NCI-H1417 treated with DMSO at 0.1 percent for 48 hours (cell line): ENCODE data around the gene JARID2.

Experiments
- DNase-seq: peaks from one replicate; lab custom pipeline; 2025; lab: John Stamatoyannopoulos, UW

Gene JARID2

GRCh38 chr6:15335916-15336315, 90.0 kb downstream of the JARID2 start:
- no peak for DNase-seq

DNA sequence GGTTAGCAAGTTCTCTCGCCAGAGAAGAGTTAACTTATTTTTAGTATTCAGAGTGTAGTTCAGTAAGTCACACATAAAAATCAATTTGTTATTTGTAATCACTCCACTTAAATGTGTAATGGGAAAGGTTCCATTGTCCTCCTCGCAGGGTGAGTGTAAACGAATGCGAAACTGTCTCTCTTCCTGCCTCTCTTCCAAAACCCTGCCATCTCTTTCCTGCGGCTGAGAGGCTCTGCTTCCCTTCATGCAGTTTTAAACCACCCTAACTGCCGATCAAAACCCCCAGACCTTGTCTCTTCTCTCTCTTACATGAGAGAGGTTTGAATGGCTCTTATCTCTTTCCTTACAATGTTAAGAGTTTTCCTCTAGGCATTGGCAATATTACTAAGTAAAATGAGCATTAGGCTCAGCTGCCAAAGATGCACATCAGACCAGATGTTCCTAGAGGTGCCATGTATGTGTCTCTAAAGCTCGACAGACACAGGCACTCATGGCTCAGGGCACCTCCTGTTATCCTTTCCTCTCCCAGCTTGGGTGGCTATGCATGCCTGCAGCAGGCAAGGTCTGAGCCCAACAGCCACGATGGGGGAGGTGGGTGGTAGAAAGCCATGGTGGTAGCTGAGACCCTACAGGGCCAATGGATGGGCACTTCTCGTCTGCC, 91.2 kb downstream of the JARID2 start:
- no peak for DNase-seq

DNA sequence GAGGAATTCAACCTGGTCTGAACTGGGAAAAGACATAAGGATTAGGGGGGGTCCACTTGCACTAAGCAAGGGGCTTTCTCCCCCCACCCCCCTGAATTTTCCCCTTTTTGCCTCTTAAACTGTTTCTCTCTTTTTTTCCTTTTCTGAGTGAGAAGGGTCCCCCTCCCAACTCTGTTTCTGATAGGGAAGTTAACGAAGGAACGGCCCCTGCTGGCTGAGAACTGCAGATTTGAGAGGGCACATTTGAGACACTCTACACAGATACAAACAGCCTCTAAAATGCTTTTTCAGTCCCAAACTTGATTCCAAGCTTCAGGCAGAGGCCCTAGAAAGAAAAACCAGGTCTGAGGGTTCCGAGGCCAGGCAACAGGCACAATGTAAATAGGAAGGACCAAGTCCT, 91.7 kb downstream of the JARID2 start:
- no peak for DNase-seq

GRCh38 chr6:15338476-15338875, 92.6 kb downstream of the JARID2 start:
- no peak for DNase-seq

DNA sequence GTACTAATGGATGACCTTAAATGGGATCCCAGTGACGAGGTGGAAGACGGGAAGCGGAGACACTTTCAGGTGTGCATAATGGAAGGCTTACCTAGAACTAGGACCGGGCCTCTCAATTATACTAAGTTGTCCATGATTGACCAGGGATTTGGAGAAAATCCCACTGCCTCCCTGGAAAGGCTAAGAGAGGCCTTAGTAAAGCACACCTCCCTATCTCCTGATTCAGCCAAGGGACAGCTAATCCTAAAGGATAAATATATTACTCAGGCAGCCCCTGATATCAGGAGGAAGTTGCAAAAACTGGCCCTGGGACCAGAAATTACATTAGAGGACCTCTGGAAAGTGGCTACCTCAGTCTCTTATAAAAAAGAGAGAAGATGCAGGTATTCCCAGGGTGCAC, 93.2 kb downstream of the JARID2 start:
- no peak for DNase-seq

DNA sequence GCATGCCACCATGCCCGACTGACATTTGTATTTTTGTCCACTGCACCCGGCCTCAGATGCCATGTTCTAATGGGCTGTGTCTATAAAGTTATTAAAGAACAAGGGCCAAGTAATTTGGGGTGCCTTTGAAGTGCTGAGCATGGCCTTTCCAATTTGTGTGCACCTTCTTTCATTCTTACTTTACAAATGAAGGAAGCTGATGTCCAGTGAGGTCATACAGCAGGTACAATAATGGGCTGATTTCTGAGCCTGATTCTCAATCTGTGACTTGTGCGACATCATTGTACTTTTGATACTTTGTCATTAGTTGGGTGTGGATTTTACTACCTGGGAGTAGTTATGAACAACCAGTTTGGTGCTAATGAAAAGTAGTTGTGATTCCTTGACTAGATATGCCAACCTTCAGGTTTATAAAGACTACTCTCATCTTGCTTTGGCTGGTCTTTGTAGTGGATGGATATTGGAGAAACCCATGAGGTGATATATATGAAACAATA, 94.3 kb downstream of the JARID2 start:
- DNase-seq, result no peak

- no peak for DNase-seq
These were observed 94.9 kb downstream of the JARID2 start for GRCh38 chr6:15340775-15341174.

DNA sequence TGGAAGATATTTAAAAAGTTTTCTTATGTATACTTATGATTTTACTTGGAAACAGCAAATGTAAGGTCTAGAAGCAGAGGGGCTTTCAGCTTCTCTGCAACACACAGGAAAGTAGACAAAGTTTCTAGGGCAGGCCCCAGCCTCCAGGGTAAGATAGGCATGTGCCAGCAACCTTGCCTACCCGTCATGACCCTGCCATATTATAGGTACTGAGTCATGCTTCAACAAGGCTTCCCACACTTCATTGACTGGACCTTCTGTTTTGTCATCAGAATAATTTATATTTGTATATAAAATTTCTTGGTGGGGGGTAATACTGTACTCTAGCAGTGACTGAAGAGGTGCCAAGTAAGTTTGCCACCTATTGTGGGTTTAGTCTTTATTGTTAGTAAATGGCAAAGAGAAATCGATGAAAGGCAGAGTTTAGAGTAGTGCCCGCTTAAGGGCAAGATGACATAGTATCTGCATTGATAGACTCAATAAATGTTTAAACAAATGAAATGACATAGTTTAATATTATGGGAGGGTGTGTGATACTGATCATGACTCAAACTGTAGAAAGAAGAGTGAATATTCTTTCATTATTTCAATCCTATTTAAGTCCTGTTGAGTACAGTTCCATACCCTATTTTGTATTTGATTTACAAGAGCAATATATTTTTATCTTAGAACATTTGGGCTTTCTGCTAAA, 95.6 kb downstream of the JARID2 start:
- DNase-seq, result no peak

DNA sequence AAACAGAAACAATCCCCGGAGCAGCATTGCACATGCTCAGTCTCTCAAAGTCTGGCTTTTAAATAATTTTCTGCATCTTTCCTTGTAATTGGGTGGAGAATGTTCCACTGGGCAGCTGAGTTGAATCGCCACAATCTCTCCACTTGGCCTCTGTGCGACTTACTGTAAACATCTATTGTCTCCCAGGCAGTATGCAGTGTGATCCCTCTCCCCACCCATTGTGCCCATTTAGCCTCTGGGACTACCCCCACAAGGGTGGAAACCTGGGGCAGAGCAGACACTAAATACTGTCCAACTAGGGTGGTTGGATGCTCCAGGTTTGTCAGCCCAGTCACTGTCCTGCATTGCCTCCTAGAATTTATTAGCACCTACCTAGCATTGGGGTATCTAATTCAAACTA, 96.2 kb downstream of the JARID2 start:
- DNase-seq, result no peak

DNA sequence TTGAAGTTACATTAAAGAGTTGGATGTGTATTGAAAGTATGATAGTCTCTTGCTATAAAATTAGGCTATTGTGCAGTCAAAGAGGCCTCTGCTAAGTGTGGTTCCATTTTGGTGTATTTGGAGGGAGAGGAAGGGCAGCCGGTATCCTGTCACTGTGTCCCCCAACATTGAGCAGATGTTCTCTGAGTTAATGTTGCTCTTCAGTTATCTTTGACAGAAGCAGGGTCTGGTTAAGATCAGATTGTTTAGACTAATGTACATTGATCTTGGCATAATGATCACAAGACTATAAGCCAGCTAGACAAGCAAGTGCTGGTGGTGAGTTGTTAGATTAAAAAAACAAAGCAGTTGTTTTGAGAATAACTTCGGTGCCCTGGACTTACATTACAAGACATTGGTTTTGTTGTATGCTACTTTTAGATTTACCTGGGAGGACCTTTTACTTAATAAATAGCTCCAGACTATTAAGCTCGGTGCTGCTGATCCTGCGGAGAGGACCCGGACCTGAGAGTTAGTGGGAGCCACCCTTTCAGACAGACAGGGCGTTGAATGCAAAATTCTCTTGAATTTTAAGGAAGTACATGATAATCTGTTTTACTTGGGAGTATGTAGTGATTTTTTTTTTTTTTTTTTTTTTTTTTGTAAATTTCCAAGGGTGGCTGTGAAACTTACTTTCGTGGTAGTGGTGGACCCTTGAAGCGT, 97.8 kb downstream of the JARID2 start:
- DNase-seq, result no peak

- DNase-seq, result no peak
These were observed 98.3 kb downstream of the JARID2 start for GRCh38 chr6:15344192-15344519.

- DNase-seq, result no peak
These were observed 99.0 kb downstream of the JARID2 start for GRCh38 chr6:15344831-15345230.

GRCh38 chr6:15346315-15346714, 100.4 kb downstream of the JARID2 start:
- DNase-seq, result no peak

DNA sequence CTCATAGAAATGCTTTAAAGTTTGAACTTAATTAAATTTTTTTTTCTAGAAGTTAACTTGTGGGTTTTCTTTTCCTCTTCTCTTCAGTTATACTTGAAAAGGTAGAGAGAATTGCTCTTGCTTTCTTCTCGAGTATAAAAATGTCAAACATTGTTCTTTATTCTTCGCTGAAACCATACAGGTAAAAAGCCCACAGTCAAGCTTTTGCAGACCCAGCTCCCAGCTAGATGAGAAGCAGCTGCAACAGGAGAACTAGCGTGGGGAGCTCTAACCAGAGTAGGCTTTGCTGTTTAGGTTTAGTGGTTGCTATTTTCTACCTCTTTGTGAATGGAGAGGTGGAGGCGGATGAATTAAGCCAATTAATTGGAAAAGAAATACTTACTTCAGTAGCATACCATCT, 102.7 kb downstream of the JARID2 start:
- DNase-seq, result no peak

DNA sequence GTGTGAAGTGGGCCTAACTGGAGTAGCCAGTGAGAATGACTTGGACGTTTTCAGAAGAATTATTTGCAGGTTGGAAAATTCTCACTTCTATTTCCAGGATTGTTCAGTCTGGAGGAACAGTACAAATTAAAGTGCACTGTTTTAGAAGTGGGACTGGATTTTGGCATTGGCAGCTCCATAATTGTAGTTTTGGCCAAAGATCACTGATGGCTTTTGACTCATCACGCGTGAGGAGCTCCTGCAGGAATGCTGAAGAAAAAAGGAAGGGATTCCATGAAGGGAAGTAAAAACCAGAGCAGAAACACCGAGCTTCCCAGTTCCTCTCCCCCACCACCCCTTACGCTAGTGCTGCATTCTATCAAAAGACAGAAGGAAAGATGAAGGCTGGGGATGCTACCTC, 103.5 kb downstream of the JARID2 start:
- DNase-seq, result no peak

- no peak for DNase-seq
These were observed 104.7 kb downstream of the JARID2 start for GRCh38 chr6:15350386-15351083.

GRCh38 chr6:15351631-15352030, 105.8 kb downstream of the JARID2 start:
- DNase-seq, result no peak

DNA sequence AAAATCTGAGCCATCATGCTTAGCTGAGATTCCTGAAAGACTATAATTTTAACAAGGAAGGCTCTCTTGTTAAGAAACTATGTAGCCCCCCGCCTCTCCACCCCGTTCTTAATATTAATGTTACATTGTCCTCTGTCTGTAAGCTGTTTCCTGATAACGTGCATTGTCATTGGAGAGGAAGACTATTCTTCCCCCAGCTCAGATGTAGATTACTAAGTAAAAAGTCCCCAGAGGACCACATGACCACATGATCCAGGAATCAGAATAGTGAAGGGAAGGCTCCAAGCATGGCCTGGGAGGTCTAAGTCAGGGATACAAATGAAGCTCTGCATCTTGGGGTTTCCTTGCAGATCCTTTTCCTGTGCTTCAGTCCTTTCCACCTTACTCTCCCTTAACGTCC, 106.4 kb downstream of the JARID2 start:
- no peak for DNase-seq

DNA sequence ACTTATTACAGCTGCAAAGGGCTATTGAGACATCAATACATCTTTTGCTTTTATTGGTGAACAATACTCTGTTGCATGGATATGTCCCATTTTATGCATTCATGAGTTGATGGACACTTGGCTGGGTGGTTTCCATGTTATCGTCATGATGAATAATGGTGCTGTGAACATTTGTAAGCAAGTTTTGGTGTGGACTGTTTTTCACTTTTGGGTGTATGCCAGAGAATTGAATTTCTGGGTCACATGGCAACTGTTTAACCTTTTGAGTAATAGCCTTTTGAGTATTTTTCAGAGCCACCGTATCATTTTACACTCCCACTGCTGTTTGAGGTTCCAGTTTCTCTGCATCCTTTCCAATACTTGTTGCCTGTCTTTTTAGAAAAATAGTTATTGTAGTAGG, 107.0 kb downstream of the JARID2 start:
- no peak for DNase-seq

GRCh38 chr6:15355683-15356099, 109.8 kb downstream of the JARID2 start:
- DNase-seq, result no peak

GRCh38 chr6:15356179-15356578, 110.3 kb downstream of the JARID2 start:
- no peak for DNase-seq

DNA sequence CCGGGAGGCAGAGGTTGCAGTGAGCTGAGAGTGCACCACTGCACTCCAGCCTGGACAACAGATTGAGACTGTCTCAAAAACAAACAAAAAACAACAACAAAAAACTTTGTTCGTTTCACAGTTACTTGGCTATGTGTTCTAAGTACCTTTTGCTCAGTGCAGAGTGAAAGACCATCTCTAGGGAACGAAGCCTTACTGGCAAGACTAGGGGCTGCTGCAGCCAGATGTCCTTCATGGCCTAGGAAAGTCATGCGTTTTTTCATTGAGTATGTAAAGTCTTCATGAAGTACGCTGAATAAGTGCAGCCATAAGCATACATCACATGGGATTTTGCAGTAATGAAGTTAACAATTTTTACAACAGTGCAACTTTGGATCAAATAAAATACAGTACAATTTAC, 111.1 kb downstream of the JARID2 start:
- DNase-seq, result no peak

- no peak for DNase-seq
These were observed 111.9 kb downstream of the JARID2 start for GRCh38 chr6:15357782-15358181.
